Activated gamma-delta T cell treated with Interleukin-2 at 50 U/mL for 16 hours (primary cell): ENCODE results near the gene SLC9A4.

Experiments
- DNase-seq: peaks from one replicate; pipeline ENCODE4 v3.0.0-alpha.2; 2020

SLC9A4 gene

DNA sequence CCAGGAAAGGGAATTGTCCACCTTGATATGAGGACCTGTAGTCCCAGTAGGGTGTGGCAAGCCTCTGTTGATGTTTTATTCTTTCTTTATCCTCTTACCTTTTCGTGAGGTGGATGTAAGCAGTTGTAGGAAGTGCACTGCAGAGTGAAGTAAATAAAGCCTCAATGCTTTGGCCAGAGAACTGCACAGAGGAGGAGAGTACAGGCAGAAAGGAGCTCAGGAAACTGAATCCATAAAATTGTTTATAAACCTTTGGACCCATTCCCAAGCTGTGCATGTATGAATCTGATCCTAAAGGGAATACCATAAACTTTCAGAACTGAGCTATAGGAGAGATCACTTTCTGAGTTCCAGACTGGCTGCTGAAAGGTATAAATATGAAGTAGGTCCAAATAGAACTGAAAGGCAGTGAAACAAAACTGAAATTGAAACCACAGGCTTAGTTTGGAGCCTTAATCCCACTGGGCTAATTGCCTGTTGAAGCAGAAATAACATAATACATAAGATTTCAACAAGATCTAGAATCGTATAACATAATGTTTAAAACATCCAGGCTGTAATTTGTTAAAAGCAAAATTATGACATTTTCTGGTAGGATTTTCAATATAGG lies 17.9 kb upstream of the SLC9A4 start:
- DNase-seq, result no peak

DNA sequence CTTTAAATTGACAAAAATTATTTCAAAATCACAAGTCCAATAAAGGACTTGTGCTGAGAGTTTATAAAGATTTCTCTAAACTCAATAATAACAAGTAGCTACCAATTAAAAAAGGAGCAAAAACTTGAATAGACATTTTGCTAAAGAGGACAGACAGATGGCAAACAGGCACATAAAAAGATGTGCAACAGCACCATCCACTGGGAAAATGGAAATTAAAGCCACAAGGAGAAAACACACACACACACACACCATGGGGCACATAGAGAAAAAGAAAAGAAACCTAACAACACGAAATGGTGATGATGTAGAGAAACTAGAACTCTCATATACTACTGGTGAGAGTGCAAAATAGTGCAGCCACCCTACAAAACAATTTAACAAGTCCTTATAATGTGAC lies 12.6 kb upstream of the SLC9A4 start:
- no peak for DNase-seq

GRCh38 chr2:102461188-102461587 lies 11.8 kb upstream of the SLC9A4 start:
- no peak for DNase-seq

DNA sequence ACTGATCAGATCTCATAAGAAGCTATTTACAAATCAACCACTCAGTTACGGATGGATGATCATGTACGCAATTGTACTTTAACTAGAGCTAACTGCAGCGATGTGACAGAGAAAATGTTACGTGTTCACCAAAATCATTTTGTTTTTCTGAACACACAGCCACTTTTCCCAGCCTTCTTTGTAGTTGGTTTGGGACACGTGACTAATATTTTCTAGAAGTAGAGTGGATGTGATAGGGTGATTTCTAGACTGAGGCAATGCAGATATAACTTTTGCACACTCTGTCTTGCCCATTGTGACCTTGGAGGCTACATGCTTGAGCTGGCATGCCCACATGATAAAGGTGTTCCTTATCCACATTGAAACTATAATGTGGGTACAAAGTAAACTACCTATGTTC lies 9.9 kb upstream of the SLC9A4 start:
- no peak for DNase-seq

DNA sequence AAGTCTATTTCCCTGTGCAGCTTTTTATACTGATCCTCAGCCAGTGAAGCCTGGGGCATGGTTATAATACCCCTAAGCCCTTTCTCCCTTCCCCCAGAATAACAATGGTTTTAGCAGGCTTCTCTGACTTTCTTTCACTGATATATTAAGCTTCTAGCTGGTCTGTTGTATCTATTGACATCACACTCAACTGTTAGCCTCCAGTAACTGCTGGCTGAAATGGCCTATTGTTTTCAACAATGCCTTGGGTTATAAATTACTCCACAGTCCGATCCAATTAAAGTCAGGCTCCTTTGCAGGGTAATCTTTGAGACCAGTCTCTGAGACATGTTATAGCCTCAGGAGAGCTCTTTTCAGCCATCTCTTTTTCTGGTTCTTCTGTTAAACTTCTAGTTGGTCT lies 2.9 kb upstream of the SLC9A4 start:
- no peak for DNase-seq

DNA sequence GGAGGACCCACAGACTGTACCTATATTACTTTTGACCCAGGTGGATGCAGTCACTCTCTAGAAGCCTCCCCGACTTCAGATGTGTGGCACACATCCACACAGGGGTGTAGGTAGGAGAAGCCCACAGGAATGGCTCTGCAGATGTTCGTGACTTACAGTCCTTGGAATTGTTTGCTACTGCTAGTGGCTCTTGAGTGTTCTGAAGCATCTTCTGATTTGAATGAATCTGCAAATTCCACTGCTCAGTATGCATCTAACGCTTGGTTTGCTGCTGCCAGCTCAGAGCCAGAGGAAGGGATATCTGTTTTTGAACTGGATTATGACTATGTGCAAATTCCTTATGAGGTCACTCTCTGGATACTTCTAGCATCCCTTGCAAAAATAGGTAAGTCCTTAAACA lies 605 bp downstream of the SLC9A4 start:
- no peak for DNase-seq

DNA sequence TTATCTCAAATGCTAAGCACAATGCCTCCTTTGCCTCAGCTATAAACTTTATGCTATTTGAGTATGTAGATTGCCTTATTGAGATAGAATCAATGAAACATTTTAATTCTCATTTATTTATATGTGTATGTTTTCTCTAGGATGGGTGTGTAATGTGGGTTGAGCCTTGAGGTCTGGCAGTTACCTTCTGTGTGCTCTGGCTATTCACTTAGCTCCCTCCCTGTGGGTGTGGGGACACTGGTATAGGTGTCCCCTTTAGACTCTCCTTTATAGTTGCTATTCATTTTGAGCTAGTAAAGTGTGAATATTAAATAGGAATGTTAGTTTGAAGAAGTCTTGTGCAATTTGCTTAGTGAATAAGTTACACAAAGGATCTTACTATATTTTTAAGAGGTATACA lies 1.8 kb downstream of the SLC9A4 start:
- no peak for DNase-seq

DNA sequence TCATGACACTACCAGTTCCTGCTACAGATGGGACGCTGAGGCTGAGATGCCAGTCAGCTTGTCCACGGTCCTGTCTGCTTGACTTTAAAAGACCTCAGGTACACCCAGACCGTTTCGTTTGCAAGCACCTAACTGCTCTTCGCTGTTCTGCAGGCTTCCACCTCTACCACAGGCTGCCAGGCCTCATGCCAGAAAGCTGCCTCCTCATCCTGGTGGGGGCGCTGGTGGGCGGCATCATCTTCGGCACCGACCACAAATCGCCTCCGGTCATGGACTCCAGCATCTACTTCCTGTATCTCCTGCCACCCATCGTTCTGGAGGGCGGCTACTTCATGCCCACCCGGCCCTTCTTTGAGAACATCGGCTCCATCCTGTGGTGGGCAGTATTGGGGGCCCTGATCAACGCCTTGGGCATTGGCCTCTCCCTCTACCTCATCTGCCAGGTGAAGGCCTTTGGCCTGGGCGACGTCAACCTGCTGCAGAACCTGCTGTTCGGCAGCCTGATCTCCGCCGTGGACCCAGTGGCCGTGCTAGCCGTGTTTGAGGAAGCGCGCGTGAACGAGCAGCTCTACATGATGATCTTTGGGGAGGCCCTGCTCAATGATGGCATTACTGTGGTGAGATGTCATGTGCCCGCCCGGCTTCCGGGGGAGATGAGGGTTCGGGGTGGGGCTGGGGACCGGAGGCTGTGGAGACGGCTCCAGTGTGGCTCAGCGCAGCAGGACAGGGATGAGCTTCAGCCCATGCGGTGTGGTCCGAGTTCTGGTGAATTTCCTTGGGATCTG lies 5.9 kb downstream of the SLC9A4 start:
- no peak for DNase-seq

DNA sequence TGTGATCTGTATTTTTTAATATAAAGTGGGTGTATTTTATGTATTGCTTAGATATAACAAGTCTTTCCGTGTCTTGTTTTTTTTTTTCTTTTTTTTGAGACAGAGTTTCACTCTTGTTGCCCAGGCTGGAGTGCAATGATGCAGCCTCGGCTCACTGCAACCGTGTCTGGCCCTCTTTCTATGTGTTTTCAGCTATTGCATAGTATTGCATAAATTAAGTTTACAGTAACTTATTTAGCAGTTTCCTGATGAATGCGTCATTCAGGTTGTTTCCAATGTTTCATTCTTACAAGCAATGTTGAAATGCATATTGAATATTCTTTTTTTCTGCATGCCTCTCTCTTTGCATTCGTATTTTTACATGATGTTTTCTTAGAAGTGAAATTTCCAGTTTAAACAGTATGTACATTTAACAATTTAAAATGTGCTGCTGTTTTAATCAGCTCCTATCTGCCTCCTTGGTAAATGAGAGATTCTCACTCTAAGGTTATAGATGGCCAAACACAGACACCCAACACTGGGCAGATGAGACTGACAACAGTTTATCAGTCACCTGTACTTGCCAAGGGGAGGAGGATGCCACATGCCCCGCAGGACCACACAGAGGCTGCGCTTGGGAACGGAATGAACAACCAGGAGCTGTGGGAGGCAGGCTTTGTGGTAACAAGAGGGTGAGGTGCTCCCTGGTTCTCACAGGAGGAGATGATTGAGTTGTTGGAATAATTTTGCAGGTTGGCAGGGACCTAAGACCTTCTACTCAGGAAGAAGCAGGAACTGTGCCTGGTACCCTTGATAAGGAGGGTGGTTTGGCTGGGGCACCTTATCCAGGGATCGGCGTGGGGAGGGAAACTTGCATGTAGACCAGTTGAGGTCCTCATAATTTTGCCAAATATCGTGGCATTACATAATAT lies 7.5 kb downstream of the SLC9A4 start:
- DNase-seq, result no peak

DNA sequence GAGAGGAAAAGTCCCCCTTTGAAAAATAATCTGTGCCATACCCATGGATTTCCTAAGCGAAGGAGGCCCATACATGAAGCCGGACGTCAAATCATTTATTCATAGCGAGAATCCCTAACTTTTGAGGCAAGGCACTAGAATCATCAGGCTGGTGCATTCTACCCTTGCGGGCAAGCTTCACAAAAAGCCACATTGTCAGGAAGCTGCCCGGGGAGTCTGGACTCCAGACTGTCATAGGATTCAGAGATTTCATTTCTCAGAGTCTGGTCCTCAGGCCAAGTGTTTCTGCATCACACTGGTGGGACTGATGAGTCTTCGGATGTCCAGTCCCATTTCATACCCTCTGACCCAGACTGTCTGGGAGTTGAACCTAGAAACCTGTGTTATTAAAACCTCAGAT lies 8.9 kb downstream of the SLC9A4 start:
- no peak for DNase-seq

- DNase-seq, result no peak
Measured at GRCh38 chr2:102483086-102483485, 10.1 kb downstream of the SLC9A4 start.

DNA sequence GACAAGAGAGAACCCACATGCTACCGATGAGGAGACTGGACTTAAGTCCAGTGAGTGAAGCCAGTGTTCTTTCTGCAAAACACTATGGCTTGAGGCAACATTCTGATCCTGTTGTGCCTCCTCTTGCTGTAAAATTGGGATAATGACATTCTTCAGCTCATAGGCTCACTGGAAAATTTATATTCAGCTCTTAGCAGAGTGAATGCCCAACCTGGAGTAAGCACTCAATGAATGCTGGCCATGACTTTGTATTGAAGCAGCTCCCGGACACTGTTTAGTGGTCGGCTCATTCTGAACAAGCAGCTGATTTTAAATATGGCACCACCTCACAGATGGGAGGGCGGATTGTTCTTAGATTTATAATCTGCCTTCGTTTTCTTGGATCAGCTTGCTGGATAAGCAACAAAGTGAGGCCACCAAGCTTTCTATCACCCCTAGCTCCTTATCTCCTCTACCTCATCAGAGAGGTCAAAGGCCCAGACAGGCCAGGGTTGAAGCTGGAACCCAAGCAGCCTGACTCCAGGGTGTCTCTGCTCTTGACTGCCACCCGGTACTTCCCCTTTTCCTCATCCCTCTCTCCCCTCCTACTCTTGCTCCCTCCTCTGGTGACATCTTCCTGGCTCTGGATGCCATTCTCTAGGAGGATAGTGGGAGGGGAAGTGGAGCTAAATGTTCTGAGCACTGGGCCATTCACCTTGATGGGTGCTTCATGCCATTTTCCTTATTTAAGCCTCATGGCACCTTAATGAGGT lies 11.5 kb downstream of the SLC9A4 start:
- DNase-seq, result no peak

GRCh38 chr2:102485147-102485785 lies 12.2 kb downstream of the SLC9A4 start:
- DNase-seq, result no peak

DNA sequence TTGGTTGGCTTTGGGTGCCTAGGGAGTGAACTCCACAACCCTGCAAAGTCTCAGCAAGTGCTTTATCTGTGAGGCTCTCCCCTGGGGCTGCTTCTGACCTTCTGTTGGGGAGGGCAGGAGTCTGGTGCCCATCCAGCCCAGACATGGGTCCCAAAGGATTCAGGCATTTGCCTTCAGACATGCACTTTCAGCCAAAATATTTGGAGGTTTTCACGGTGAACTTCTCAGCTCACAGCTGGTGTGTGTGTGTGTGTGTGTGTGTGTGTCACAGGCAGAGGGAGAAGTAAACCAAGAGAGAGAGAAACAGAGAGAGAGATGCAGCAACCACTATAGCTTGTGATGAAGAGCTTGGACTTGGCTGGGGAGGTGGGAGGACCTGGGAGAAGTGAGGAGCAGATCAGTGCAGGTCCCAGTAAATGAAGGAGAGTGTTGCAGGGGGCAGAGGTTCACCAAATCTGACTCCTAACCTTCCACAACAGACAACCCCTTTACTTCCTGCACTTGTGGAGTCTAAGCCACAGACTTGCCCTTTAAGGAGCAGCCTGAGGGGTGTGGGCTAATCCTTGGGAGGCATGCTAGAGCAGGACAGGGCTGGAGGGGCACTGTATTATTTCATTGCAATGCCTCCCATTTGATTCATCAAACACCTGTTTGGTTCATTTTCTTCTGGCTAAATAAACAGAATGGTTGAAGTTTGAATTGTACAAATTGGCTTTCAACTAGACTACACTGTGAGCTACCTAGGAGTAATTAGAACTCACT lies 14.1 kb downstream of the SLC9A4 start:
- DNase-seq, result no peak

DNA sequence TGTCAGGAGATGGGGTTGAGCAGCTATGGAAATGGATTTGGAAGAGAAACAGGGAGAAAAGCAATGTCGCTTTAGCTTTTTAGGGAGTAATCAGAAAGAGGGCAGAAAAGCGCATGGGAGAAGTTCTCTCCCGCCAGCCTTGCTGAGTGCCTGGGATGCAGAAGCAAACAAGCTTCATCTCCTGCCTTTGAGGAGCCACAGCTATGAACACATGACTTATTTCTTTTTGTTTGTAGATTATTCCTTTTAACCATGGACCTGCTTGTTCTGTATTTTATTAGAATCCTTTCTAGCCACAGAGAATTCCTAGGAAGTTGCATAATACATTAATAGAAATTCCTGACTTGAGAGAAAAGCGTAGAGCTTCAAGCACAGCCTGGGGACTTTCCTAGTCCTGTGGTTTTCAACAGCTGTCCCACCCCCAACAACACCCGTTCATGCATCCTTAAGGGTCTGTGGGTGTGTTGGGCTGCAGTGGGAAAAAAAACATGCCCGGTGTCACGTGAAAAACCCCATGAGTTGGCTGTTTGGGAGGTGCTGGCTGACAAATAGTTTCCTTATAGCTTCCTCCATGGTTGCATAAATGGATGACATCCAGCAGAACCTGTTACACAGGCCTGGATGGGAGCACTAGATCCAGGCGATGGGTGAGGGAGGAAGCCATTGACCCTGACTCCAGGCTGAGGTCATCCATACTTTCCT lies 14.9 kb downstream of the SLC9A4 start:
- no peak for DNase-seq

DNA sequence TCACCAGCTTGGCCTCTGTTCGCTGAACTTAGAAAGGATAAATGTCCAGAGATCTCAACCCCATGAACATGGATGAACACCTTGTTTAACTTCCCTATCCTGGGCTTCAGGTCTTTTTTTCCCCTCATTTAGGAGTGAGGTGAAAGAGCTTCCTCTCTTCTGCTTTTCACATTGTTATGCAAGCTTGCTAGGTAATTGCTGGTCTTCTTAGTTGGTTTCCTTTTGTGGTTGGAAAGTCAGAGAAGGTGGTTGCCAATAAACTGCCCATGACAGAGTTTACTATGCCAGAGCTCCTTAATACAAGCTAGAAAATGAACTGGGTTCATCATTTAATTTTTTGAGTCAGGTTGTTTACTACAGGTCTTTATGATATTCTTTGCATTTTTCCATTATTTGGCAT lies 16.6 kb downstream of the SLC9A4 start:
- DNase-seq, result no peak

DNA sequence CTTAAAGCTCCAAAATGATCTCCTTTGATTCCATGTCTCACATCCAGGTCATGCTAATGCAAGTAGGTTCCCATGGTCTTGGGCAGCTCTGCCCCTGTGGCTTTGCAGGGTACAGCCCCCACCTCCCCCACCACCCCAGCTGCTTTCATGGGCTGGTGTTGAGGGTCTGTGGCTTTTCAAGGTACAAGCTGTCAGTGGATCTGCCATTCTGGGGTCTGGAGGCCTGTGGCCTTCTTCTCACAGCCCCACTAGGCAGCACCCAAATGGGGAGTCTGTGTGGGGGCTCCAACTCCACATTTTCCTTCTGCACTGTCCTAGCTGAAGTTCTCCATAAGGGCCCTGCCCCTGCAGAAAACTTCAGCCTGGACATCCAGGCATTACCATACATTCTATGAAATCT lies 19.0 kb downstream of the SLC9A4 start:
- no peak for DNase-seq

DNA sequence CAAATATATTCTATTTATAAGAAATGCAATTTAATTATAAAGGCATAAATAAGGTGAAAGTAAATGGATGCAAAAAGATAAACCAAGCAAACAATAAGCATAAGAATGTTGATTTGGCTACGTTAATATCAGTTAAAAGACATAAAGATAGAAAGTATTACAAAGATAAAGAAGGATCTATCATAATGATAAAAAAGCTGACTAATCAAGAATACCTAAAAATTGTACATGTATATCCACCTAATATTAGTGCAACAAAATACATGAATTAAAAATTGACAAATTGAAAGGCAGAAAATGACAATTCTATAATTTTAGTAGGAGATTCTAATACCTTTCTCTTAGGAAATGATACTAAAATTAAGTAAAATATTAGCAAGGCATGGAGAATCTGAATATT lies 21.5 kb downstream of the SLC9A4 start:
- DNase-seq, result no peak

- DNase-seq, result no peak
Measured at GRCh38 chr2:102498414-102498813, 25.4 kb downstream of the SLC9A4 start.

DNA sequence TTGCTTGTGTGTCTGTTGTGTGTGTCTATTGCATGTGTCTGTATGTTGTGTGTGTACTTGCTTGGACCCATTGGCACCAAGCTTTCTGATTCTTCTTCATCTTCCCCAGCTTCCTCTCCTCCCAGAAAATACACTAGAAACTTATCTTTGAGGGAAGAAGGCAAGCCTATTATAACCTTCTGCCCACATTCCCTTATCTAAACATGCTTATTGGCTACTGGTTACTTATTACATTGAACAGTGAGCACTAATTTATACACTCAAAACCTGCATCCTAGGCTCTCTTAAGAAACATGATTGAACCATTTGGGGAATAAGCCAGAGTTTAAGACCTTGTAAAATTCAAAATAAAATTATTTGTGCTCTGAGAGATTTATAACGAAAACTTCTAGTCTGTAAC lies 26.5 kb downstream of the SLC9A4 start:
- no peak for DNase-seq

DNA sequence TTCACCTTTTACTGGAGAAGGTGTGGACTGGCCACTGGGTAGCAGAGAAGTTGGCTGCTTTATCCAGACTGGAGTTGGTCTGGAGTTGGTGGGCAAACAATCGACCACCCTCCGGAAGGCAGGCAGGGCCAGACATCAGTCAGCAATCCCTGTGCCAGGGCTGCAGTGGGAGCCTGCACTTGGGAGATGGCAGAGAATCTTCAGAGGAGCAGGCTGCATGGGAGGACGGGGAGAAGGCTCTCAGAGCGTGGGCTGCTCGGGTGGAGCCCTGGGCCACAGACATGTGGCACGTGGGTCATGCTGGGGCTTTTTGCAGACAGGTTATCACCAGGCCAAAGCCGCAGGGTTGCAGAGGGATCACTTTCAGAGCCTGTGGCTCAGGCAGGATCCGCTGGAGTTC lies 29.6 kb downstream of the SLC9A4 start:
- no peak for DNase-seq
